ENCODE results near the gene CEACAM7.
A peak's percentile ranks its signal among the peaks of the same experiment; 100 is the strongest.
"Not testable (repeated sequence)": the region's sequence is repeated elsewhere in the genome, so short reads cannot be mapped to it uniquely, and the experiment has no call there.

The CEACAM7 gene

DNA sequence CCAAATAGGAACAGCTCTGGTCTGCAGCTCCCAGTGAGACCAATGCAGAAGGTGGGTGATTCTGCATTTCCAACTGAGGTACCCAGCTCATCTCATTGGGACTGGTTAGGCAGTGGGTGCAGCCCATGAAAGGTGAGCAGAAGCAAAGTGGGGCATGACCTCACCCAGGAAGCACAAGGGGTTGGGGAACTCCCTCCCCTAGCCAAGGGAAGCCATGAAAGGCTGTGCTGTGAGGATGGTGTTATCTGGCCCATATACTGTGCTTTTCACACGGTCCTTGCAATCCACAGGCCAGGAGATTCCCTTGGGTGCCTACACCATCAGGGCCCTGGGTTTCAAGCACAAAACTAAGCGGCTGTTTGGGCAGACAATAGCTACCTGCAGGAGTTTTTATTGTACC is 31.3 kb downstream of the CEACAM7 start:
- DNase-seq (ENCODE audit: low spot score): not testable (repeated sequence)

DNA sequence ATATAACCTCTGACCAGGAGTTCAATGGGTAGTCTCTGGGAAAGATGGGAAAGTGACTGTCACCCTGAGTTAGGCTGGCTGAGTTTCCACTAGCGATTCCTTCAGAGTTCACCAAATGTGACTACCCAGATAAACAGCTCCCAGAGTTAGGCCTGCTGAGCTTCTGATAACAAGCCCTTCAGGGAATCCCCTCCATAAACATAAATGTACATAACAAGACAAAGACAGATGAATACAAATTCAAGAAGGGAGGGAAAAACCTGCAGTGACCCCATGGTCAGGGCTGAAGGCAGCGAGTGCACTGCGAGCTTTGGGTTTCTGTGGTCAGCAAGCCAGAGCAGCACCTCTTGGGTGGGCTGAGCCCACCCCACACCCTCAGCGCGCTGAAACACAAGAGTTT is 35.8 kb downstream of the CEACAM7 start:
- no peak for DNase-seq (ENCODE audit: low spot score)

- no peak for DNase-seq (ENCODE audit: low spot score)
Measured at GRCh38 chr19:41649827-41650226, 38.2 kb downstream of the CEACAM7 start.

DNA sequence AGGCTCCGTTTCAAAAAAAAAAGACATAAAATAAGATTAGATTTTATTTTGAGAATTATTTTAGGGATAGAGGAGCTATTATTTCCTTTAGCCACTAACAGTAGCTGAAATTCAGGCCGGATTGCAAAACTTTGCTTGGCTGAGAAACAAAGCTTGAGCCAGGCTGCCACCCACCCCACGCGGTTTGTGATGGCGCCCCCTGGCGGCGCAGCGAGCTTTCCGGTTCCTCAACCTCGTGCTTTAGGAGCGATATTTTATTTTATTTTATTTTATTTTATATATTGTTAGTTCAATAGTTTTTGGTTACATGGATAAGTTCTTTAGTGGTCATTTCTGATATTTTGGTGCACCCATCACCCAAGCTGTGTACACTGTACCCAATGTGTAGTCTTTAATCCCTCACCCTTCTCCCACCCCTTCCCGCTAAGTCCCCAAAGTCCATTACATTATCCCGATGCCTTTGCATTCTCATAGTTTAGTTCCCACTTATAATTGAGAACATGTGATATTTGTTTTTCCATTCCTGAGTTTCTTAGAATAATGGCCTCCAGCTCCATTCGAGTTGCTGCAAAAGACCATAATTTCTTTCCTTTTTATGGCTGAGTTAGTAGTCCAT is 41.4 kb downstream of the CEACAM7 start:
- DNase-seq (ENCODE audit: low spot score): no peak

DNA sequence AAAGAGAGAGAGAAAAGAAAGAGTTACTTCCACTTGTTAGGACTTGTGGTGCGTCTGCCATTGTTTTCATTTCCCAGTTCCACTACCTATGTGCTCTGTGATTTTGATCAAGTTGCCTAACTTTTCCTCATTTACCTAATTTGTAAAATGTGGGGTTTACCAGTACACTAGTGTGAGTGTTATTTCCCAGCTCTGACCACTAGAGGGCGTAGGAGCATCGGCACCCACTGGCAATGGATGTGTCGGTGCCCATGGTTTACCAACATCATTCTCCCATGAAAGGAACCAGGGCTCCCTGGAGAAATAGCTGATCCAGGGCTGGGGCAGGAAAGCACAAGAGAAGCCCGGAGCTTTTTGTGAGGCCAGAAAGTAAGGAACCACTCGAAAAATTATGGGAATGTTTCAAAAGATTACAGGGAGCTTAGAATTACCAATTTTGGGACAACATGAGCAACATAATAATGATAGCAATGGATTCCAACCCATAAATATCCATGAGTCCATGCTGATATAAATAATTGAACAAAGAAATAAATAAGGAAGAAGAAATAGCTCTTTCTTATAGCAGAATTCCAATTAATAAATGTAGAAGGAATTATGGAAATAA is 46.1 kb downstream of the CEACAM7 start:
- peak; percentile 64 for DNase-seq (ENCODE audit: low spot score)

- DNase-seq (ENCODE audit: low spot score): no peak
Measured at GRCh38 chr19:41638641-41639081, 49.4 kb downstream of the CEACAM7 start.

DNA sequence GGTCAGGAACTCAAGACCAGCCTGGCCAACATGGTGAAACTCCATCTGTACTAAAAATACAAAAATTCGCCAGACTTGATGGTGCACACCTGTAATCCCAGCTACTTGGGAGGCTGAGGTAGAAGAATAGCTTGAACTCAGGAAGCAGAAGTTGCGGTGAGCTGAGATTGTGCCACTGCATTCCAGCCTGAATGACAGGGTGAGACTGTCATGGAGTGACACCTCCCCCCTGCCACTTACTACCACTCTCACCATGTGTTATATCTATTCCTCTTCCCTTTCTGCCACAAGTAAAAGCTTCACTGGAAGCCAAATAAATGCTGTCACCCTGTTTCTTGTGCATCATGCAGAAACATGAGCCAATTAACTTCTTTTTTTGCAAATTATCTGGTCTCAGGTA is 50.6 kb downstream of the CEACAM7 start:
- DNase-seq (ENCODE audit: low spot score): no peak

DNA sequence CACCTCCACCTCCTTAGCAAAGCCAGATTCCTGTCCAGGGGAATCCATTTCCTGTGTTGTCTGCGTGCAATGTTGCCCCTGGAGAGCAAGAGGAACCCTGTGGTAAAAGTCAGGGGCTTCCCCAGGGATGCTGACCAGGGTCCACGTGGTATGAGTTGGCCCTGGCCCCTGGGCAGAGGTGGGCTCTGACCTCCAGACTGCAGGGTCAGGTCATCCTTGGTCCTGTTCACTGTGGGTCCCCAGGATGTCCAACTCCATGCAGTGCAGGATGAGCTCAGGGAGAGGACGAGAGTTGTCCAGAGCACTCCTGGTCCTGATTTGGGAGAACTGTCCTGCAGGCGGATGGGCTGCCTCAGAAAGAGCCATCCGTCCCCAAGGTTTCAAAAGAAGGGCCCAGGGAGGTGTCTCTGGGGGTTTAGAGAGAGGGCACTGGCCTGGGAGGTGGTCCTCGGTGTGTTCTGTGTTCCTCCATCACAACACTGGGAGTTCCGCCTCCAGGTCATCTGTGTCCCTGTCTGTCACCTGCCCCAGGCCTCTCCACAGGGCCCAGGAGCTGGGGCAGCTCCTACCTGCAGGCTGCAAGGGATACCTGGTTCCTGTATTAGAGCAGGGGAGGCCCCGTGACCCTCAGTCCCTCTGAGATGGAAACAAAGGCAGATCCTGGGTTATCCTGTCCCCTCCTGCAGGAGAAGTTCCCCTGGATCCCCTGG is 59.9 kb downstream of the CEACAM7 start:
- no peak for DNase-seq (ENCODE audit: low spot score)

GRCh38 chr19:41626877-41627276 is 61.2 kb downstream of the CEACAM7 start, which contains the start of gene CEACAM4:
TSS of gene CEACAM4 (minus strand) at chr19:41627074. CDS start at chr19:41626963, 111 bp downstream.
- no peak for DNase-seq (ENCODE audit: low spot score)

- no peak for DNase-seq (ENCODE audit: low spot score)
Measured at GRCh38 chr19:41626278-41626677, 61.8 kb downstream of the CEACAM7 start.

DNA sequence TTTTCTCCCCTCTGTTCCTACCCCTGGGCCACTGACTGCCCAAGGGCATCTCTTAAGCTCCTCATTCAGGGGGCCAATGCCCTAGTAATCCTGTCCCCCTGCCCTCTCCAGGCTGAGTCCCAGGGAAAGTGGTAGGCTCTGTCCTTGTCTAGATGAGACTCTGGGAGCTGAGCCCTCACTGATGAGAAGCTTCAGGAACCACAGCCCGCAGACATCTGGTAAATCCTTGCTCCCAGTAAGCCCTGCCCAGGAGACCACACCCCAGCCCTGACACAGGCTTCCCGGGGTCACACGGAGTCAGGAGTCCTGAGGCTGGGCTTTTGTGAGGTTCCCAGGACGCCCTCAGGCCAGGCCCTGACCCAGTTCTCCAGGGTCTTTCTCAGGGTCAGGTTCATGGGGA is 63.1 kb downstream of the CEACAM7 start:
- DNase-seq (ENCODE audit: low spot score): no peak

GRCh38 chr19:41624515-41624914 is 63.6 kb downstream of the CEACAM7 start:
- DNase-seq (ENCODE audit: low spot score): no peak

DNA sequence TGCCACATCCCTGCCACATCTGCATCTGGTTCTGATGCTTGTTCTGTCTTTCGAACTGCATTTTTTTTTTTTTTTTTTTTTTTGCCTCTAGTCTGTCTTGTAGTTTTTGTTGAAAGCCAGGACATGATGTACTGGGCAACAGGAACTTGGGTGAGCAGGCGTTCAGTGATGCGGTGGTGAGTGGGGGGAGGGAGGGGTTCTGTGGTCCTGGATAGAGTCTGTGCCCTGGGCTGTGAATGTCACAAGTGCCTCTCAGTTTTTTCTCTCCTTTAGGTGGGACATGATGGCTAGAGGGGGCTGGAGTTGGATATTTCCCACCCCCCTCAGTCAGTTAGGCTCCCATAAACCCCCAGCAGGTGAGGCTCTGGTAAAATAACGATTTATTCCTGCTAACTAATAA is 64.7 kb downstream of the CEACAM7 start:
- DNase-seq (ENCODE audit: low spot score): no peak
